Neural cell (in vitro differentiated cells): Measurements from ENCODE around the gene RAB44. TPM values are rescaled to one million over a fixed set of nuclear protein-coding genes. Genes with fewer than 3 reads are reported as not detected.

Source experiments
- H2AFZ ChIP-seq: fragments of 200-600, 300-800 bp; sonication (generic), shearing (Covaris generic); 2 replicates; pipeline ENCODE4 v1.6.0; 2014; ENCODE audit warnings: low read depth, mild to moderate bottlenecking, antibody characterized with exemption, low read length, moderate library complexity
- H3F3A ChIP-seq: fragments of 200-600 bp; shearing (Covaris generic); 2 replicates; pipeline ENCODE4 v1.6.1; 2016; ENCODE audit warnings: mild to moderate bottlenecking, moderate library complexity, mixed read lengths, antibody characterized with exemption, low read length; ENCODE audit not compliant: insufficient read depth, poor library complexity, severe bottlenecking
- H3K27ac ChIP-seq: fragments of 200-600, 300-800 bp; sonication (generic), shearing (Covaris generic); 2 replicates; pipeline ENCODE4 v1.5.1; 2014; ENCODE audit warnings: mild to moderate bottlenecking, low read length, moderate library complexity
- H3K27me3 ChIP-seq: fragments of 300-800, 200-600 bp; sonication (generic), shearing (Covaris generic); 2 replicates; pipeline ENCODE4 v1.6.0; 2014; ENCODE audit warnings: mild to moderate bottlenecking, low read depth, low read length, moderate library complexity; ENCODE audit not compliant: insufficient read depth
- H3K36me3 ChIP-seq: fragments of 300-800, 200-600 bp; sonication (generic), shearing (Covaris generic); 2 replicates; pipeline ENCODE4 v1.5.1; 2014; ENCODE audit warnings: mild to moderate bottlenecking, antibody characterized with exemption, low read length, moderate library complexity; ENCODE audit not compliant: insufficient read depth
- H3K4me2 ChIP-seq: fragments of 300-800, 200-600 bp; sonication (generic), shearing (Covaris generic); 2 replicates; pipeline ENCODE4 v1.6.0; 2014; ENCODE audit warnings: mild to moderate bottlenecking, low read length
- H3K4me3 ChIP-seq: fragments of 300-800, 200-600 bp; sonication (generic), shearing (Covaris generic); 2 replicates; pipeline ENCODE4 v1.5.1; 2014; ENCODE audit warnings: mild to moderate bottlenecking, low read length, moderate library complexity
- H3K79me2 ChIP-seq: fragments of 200-600 bp; shearing (Covaris generic); replicated peaks from 2 replicates; pipeline ENCODE4 v1.6.0; 2014; ENCODE audit warnings: mild to moderate bottlenecking, low read length, moderate library complexity; ENCODE audit not compliant: insufficient read depth
- H3K9ac ChIP-seq: fragments of 300-800, 200-600 bp; sonication (generic), shearing (Covaris generic); 2 replicates; pipeline ENCODE4 v1.6.1; 2016; ENCODE audit warnings: mild to moderate bottlenecking, low read length, mixed read lengths
- H3K9me2 ChIP-seq: fragments of 200-600 bp; shearing (Covaris generic); 2 replicates; pipeline ENCODE4 v1.6.1; 2016; ENCODE audit warnings: mild to moderate bottlenecking, low read length, mixed read lengths; ENCODE audit not compliant: insufficient read depth
- H3K9me3 ChIP-seq: fragments of 200-600, 300-800 bp; sonication (generic), shearing (Covaris generic); 2 replicates; pipeline ENCODE4 v1.6.1; 2016; ENCODE audit warnings: mild to moderate bottlenecking, mixed run types, low read length, moderate library complexity, mixed read lengths
- H4K20me1 ChIP-seq: fragments of 200-600 bp; shearing (Covaris generic); 2 replicates; pipeline ENCODE4 v1.6.1; 2016; ENCODE audit warnings: mild to moderate bottlenecking, mixed run types; ENCODE audit not compliant: insufficient read depth
- EP300 ChIP-seq: fragments of 450-650 bp; conservative IDR thresholded peaks from 2 replicates; pipeline ENCODE4 v1.6.1; 2014; ENCODE audit warnings: antibody characterized with exemption, mild to moderate bottlenecking, moderate library complexity; ENCODE audit not compliant: poor library complexity, severe bottlenecking
- EZH2 ChIP-seq: fragments of 200-600, 300-800 bp; shearing (Covaris generic), sonication (generic); IDR thresholded peaks from 2 replicates; pipeline ENCODE4 v1.6.1; 2014; ENCODE audit warnings: antibody characterized with exemption, low read length, borderline replicate concordance, mild to moderate bottlenecking; ENCODE audit not compliant: insufficient read depth, poor library complexity, severe bottlenecking
- MXI1 ChIP-seq: fragments of 450-650 bp; conservative IDR thresholded peaks from 2 replicates; pipeline ENCODE4 v1.6.1; 2014; ENCODE audit warnings: antibody characterized with exemption, mild to moderate bottlenecking; ENCODE audit not compliant: poor library complexity, severe bottlenecking
- POLR2AphosphoS5 ChIP-seq: IDR thresholded peaks from 2 replicates; pipeline ENCODE4 v1.6.1; 2012
- RAD21 ChIP-seq: fragments of 450-650 bp; conservative IDR thresholded peaks from 2 replicates; pipeline ENCODE4 v1.6.1; 2014; ENCODE audit warnings: antibody characterized with exemption, mild to moderate bottlenecking, moderate library complexity
- SMC3 ChIP-seq: fragments of 450-650 bp; conservative IDR thresholded peaks from 2 replicates; pipeline ENCODE4 v1.6.1; 2014; ENCODE audit warnings: antibody characterized with exemption, mild to moderate bottlenecking, moderate library complexity; ENCODE audit not compliant: poor library complexity
- TAF1 ChIP-seq: IDR thresholded peaks from 2 replicates; pipeline ENCODE4 v1.6.1; 2012; ENCODE audit warnings: low read depth
- polyA plus RNA-seq: library from polyadenylated mRNA; depleted of rRNA; stranded (reverse); fragments of >200 nt; gene quantifications from 2 replicates; pipeline ENCODE4 v1.2.3, GENCODE V29; 2014
- TF ChIP-seq, protein P1 (sequence below): fragments of 450-650 bp; IDR thresholded peaks from 2 replicates; pipeline ENCODE4 v1.5.1; 2014; ENCODE audit warnings: antibody characterized with exemption, mild to moderate bottlenecking, moderate library complexity; ENCODE audit not compliant: poor library complexity, severe bottlenecking
- TF ChIP-seq, protein P2 (sequence below): IDR thresholded peaks from 2 replicates; pipeline ENCODE4 v1.6.1; 2012; ENCODE audit warnings: borderline replicate concordance

The RAB44 gene
- polyA plus RNA-seq, 1 donor from 2014 or later, result not detected

DNA sequence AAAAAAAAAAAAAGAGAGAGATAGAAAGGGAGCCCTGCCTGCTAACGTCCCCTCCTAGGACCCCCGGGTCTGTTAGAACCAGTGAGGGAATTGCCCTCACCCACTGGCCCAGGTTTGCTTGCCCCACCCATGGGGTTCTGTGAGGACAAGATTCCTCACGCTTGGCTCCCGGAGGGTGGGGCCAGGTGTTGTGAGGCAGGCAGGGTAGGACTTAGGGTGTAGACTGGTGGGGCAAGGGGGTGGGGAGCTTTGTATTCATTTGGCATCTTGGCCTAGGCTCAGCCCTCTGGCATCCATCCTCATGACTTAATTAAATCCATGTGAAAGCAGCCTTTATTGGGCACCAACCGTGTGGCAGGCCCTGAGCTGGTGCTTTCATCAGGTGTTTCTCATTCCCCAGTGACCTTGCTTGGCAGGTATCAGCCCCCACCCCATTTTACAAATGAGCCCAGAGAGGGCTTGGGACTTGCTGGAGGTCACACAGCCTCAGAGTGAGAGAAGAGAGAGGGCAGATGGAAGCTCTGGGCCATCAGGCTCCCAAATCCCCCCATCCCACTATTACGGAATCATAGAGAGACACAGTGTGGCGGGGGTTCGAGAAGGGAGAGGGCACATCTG, 19.0 kb downstream of the RAB44 start:
- Histone ChIP-seq H2AFZ (no peak overlapping the region), H3K4me2 (no peak overlapping the region), H3K4me3 (no peak overlapping the region), H3K27me3 (no peaks in the 10 kb centered on the region), H4K20me1 (no peaks in the 10 kb centered on the region), H3F3A (no peaks in the 10 kb centered on the region), H3K27ac (no peak overlapping the region), H3K79me2 (no peaks in the 10 kb centered on the region), H3K9me2 (no peaks in the 10 kb centered on the region), H3K9me3 (no peaks in the 10 kb centered on the region), H3K36me3 (no peaks in the 10 kb centered on the region), H3K9ac (no peak overlapping the region)
- TF ChIP-seq, protein P1, sequence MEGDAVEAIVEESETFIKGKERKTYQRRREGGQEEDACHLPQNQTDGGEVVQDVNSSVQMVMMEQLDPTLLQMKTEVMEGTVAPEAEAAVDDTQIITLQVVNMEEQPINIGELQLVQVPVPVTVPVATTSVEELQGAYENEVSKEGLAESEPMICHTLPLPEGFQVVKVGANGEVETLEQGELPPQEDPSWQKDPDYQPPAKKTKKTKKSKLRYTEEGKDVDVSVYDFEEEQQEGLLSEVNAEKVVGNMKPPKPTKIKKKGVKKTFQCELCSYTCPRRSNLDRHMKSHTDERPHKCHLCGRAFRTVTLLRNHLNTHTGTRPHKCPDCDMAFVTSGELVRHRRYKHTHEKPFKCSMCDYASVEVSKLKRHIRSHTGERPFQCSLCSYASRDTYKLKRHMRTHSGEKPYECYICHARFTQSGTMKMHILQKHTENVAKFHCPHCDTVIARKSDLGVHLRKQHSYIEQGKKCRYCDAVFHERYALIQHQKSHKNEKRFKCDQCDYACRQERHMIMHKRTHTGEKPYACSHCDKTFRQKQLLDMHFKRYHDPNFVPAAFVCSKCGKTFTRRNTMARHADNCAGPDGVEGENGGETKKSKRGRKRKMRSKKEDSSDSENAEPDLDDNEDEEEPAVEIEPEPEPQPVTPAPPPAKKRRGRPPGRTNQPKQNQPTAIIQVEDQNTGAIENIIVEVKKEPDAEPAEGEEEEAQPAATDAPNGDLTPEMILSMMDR, result no peak
- no peak for TF ChIP-seq MXI1
- no peak for TF ChIP-seq TAF1
- TF ChIP-seq, protein P2, sequence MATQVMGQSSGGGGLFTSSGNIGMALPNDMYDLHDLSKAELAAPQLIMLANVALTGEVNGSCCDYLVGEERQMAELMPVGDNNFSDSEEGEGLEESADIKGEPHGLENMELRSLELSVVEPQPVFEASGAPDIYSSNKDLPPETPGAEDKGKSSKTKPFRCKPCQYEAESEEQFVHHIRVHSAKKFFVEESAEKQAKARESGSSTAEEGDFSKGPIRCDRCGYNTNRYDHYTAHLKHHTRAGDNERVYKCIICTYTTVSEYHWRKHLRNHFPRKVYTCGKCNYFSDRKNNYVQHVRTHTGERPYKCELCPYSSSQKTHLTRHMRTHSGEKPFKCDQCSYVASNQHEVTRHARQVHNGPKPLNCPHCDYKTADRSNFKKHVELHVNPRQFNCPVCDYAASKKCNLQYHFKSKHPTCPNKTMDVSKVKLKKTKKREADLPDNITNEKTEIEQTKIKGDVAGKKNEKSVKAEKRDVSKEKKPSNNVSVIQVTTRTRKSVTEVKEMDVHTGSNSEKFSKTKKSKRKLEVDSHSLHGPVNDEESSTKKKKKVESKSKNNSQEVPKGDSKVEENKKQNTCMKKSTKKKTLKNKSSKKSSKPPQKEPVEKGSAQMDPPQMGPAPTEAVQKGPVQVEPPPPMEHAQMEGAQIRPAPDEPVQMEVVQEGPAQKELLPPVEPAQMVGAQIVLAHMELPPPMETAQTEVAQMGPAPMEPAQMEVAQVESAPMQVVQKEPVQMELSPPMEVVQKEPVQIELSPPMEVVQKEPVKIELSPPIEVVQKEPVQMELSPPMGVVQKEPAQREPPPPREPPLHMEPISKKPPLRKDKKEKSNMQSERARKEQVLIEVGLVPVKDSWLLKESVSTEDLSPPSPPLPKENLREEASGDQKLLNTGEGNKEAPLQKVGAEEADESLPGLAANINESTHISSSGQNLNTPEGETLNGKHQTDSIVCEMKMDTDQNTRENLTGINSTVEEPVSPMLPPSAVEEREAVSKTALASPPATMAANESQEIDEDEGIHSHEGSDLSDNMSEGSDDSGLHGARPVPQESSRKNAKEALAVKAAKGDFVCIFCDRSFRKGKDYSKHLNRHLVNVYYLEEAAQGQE, result no peak
- no peak for TF ChIP-seq SMC3
- no peak for TF ChIP-seq RAD21
- no peak for TF ChIP-seq EP300
- TF ChIP-seq POLR2AphosphoS5, result no peak
- TF ChIP-seq EZH2, result no peak

DNA sequence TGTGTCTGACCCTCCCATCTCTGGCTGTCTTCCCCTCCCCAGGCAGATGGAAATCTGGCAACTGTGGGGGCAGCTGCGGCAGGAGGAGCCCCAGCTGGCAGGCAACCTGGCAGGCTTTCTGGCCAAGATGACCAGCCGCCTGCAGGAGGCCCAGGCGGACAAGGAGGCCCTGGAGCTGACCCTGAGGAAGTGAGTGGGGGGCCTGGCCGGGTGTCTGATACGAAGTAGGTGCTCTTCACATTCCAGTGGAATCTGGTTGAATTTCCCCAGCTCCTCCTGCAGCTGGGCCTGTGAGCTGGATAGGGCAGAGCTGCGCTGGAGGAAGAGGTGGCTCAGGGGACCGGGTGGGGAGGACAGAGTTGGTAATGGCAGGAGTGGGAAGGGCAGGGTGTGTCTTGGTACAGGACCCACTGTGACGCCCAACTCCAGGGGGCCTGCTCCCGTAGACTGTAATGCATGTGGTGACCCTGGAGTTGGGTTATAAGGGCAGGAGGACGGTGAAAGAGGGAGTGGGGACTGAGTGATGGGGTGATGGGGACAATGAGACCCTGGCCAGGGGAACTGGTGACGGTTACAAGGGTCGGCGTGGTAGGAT, 19.7 kb downstream of the RAB44 start:
- H3F3A ChIP-seq, result no peaks in the 10 kb centered on the region
- no peaks in the 10 kb centered on the region for H3K27me3 ChIP-seq
- no peaks in the 10 kb centered on the region for H3K79me2 ChIP-seq
- H3K4me3 ChIP-seq, result no peak overlapping the region
- no peaks in the 10 kb centered on the region for H3K9me2 ChIP-seq
- no peaks in the 10 kb centered on the region for H3K9me3 ChIP-seq
- H3K4me2 ChIP-seq, result no peak overlapping the region
- H3K36me3 ChIP-seq, result no peaks in the 10 kb centered on the region
- no peaks in the 10 kb centered on the region for H4K20me1 ChIP-seq
- no peak overlapping the region for H3K9ac ChIP-seq
- no peak overlapping the region for H3K27ac ChIP-seq
- TF ChIP-seq TAF1, result no peak
- TF ChIP-seq RAD21, result no peak
- TF ChIP-seq, protein P2, result no peak
- no peak for TF ChIP-seq MXI1
- no peak for TF ChIP-seq POLR2AphosphoS5
- no peak for TF ChIP-seq SMC3
- TF ChIP-seq EZH2, result no peak
- TF ChIP-seq, protein P1, result no peak
- H2AFZ ChIP-seq, result no peak overlapping the region
